Hindlimb muscle (tissue), 1 donor: ENCODE measurements around the gene MYLK3. TPM values are rescaled to one million over a fixed set of nuclear protein-coding genes. Genes with fewer than 3 reads are reported as not detected.
A peak's percentile ranks its signal among the peaks of the same experiment; 100 is the strongest.
"Not testable (repeated sequence)": the region's sequence is repeated elsewhere in the genome, so short reads cannot be mapped to it uniquely, and the experiment has no call there.

Experiments
- DNase-seq: peaks from one replicate; pipeline ENCODE4 v3.0.0-alpha.2; 2013
- polyA plus RNA-seq: library from polyadenylated mRNA; unstranded; fragments of 120-200 nt; gene quantifications from one replicate; pipeline ENCODE4 v1.2.1, GENCODE V29; 2013; ENCODE audit not compliant: insufficient read length

MYLK3 gene
- polyA plus RNA-seq, 1 donor, result 7.9 TPM

- DNase-seq, result peak; percentile 97
Observed at GRCh38 chr16:46689365-46690280, 58.5 kb downstream of the MYLK3 start, which contains the start of gene ORC6. ORC6 (plus strand) TSS chr16:46689659; CDS start chr16:46689706, 47 bp downstream.

- DNase-seq, result no peak
Observed at GRCh38 chr16:46688654-46689364, 59.3 kb downstream of the MYLK3 start, which contains the start of gene VPS35. VPS35 (minus strand) TSS chr16:46689178; CDS start chr16:46689133, 45 bp downstream.

DNA sequence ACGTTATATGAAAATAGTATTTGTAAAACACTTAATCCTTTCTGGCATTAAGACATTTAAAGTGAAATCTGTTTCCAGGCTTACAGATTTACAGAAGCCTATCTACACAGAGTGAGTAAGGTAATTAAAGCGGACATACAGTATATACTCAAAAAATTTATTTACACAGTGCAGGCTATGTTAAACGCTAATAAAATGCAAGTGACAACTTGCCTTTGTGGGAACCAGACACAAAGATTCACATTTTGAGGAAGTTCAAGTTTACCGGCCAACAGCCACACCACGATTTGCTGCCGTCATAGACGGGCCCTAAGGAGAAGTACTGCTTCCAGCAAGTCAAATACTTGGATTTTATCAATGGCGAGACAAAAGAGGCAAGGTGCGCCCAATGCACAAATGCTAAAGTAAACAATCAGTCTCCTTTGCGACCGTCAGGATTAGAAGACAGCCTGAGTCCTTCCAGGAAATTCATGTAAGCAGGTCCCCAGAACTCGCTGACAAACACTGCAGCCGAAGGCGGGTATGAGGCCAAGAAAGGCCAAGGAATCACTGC lies 60.0 kb downstream of the MYLK3 start:
- peak; percentile 49 for DNase-seq

DNA sequence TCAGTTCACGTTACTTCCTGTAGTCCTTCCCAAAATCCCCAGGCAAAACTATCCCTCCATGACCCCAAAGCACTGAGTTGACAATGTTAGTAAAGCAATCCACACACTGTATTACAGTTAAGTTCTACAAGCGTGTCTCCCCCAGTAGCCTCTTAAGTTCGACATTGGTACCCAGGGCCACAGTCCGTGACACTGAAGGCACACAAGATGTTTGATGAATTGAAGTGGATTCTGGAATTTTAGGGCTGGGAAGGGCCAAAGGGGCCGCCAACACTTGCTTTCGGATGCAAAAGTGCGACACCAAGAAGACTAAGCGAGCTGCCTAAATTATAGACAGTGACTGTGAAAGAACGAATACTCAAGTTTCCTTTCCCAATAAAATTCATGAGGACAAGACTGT lies 60.7 kb downstream of the MYLK3 start:
- no peak for DNase-seq

GRCh38 chr16:46686815-46687473 lies 61.2 kb downstream of the MYLK3 start:
- no peak for DNase-seq

- not testable (repeated sequence) for DNase-seq
Observed at GRCh38 chr16:46681867-46682266, 66.3 kb downstream of the MYLK3 start.

GRCh38 chr16:46677943-46678342 lies 70.2 kb downstream of the MYLK3 start:
- DNase-seq, result not testable (repeated sequence)

GRCh38 chr16:46673320-46674013 lies 74.7 kb downstream of the MYLK3 start:
- peak; percentile 29 for DNase-seq

DNA sequence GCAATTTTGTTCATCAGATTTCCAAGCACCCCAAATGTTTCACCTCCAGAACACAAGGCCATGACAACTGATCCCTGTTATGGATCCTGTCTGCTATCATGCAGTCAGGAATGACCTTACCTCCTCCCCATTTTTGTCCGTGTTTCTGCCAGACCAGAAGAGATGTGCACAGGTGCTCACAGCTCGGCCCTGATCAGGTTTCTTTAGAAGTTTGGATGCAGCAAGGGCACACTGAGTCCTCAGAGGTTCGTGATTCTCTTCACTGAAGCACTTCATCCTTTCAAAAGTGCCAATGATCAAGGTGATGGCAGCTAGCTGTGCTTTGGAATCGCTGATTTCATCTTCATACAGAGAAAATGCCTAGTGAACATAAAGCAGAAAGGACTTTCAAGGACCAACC lies 86.0 kb downstream of the MYLK3 start:
- DNase-seq, result no peak

- peak; percentile 8 for DNase-seq
Observed at GRCh38 chr16:46658925-46659324, 89.2 kb downstream of the MYLK3 start.

Other genes with a start within 250 kb of the MYLK3 start
- gene SHCBP1, start 127.0 kb downstream of the MYLK3 start, polyA plus RNA-seq, result 8.9 TPM
- 72.3 TPM for gene VPS35, start 59.2 kb downstream of the MYLK3 start, polyA plus RNA-seq
- 8.1 TPM for gene ORC6, start 58.7 kb downstream of the MYLK3 start, polyA plus RNA-seq
- 24.4 TPM for gene C16orf87, start 82.8 kb upstream of the MYLK3 start, polyA plus RNA-seq
- gene GPT2, start 136.0 kb upstream of the MYLK3 start, polyA plus RNA-seq, result 37.1 TPM
- 45.7 TPM for gene DNAJA2, start 225.3 kb upstream of the MYLK3 start, polyA plus RNA-seq